Right lobe of liver (tissue), 4 donors: ENCODE data around the gene CDC73.

Source experiments
- POLR2A ChIP-seq: fragments of 450-650 bp; IDR thresholded peaks from one replicate; pipeline ENCODE4 v1.6.1; 2017; ENCODE audit warnings: antibody characterized with exemption, mild to moderate bottlenecking
- TF ChIP-seq, protein P1 (sequence below), 4 donors: fragments of 200-600 bp in 3 of 4; fragments of 450-650 bp in 1 of 4; IDR thresholded peaks; one replicate each; pipeline versions ENCODE4 v1.5.1 to v1.8.0; 2016 to 2022; ENCODE audit warnings: antibody characterized with exemption in 4 of 4, mild to moderate bottlenecking in 2 of 4
- donor health status: DM: no; HTN: no; CAD: no.
- donor health status: DM: no; HTN: no; CAD: no.
- donor health status: DM: no; HTN: yes; CAD: no.

- TF ChIP-seq, protein P1, sequence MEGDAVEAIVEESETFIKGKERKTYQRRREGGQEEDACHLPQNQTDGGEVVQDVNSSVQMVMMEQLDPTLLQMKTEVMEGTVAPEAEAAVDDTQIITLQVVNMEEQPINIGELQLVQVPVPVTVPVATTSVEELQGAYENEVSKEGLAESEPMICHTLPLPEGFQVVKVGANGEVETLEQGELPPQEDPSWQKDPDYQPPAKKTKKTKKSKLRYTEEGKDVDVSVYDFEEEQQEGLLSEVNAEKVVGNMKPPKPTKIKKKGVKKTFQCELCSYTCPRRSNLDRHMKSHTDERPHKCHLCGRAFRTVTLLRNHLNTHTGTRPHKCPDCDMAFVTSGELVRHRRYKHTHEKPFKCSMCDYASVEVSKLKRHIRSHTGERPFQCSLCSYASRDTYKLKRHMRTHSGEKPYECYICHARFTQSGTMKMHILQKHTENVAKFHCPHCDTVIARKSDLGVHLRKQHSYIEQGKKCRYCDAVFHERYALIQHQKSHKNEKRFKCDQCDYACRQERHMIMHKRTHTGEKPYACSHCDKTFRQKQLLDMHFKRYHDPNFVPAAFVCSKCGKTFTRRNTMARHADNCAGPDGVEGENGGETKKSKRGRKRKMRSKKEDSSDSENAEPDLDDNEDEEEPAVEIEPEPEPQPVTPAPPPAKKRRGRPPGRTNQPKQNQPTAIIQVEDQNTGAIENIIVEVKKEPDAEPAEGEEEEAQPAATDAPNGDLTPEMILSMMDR (IDR thresholded peaks at IDR 0.05) = no peak
- TF ChIP-seq POLR2A = no peak
Measured at GRCh38 chr1:193118194-193118593, 3.6 kb upstream of the CDC73 start.
